Measurements from ENCODE around the gene PLA2G1B.

Gene PLA2G1B

GRCh38 chr12:120327593-120327992, at the start of gene PLA2G1B:
PLA2G1B (minus strand) TSS chr12:120327779; CDS start chr12:120327753, 26 bp downstream.
- DNase-seq: no peak

DNA sequence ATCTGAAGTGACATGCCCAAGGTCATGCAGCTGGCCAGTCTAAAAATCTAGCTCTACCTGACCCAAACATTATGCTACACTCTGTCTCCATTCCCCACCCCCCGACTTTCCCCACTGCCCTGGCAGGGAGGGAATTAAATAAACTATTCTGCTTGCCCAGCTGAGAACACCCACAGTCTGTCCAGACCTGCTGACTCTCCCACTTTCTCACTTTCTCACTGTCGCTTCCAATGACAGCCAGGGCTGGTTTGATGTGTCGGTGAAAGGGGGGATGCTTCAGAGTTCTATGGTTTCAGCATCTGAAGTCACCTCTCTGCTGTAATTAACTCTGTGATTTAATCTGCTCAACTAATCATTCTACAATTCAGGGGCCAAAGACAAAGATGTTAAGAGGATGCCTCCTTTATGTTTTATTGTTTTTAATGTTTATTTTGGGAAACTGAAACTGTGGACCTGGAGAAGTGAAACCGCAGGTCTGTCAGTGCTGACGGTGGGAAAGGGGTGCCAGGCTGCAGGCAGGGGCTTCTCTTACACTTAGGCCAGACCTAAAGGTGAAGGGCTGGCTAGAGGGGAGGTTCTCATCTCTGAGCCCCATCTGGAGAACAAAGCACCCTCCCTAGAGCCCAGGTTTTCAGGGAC, 49.5 kb upstream of the PLA2G1B start:
- no peak for DNase-seq

DNA sequence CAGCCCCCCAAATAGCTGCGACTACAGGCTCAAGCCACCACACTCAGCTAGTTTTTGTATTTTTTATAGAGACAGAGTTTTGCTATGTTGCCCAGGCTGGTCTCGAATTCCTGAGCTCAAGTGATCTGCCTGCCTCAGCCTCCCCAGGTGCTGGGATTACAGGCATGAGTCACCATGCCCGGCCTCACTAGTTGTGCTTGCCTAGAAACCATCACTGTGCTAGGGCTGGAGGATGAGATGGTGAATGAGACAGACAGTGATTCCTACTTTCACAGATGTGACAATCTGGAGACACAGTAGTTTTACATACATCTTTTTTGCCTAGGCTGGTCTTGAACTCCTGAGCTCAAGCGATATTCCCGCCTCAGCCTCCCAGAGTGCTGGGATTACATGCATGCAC, 48.8 kb upstream of the PLA2G1B start:
- DNase-seq: no peak

DNA sequence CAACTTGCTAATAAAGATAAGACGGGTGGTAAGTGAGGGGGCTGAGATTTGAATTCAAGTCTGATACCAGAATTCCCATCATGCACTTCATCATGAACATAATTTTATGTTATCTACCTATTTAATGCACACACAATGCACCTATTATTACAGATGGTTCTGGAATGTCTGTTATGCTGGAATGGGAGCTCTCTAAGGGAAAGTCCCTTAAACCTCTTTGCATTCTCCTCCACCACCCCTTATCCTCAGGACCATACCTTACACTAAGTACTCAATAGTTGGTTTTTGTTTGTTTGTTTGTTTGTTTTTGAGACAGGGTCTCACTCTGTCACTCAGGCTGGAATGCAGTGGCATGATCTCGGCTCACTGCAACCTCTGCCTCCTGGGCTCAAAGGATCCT, 48.4 kb upstream of the PLA2G1B start:
- DNase-seq: no peak

- no peak for DNase-seq
Measured at GRCh38 chr12:120373683-120374082, 46.1 kb upstream of the PLA2G1B start.

- no peak for DNase-seq
Measured at GRCh38 chr12:120370343-120371243, 43.0 kb upstream of the PLA2G1B start.

DNA sequence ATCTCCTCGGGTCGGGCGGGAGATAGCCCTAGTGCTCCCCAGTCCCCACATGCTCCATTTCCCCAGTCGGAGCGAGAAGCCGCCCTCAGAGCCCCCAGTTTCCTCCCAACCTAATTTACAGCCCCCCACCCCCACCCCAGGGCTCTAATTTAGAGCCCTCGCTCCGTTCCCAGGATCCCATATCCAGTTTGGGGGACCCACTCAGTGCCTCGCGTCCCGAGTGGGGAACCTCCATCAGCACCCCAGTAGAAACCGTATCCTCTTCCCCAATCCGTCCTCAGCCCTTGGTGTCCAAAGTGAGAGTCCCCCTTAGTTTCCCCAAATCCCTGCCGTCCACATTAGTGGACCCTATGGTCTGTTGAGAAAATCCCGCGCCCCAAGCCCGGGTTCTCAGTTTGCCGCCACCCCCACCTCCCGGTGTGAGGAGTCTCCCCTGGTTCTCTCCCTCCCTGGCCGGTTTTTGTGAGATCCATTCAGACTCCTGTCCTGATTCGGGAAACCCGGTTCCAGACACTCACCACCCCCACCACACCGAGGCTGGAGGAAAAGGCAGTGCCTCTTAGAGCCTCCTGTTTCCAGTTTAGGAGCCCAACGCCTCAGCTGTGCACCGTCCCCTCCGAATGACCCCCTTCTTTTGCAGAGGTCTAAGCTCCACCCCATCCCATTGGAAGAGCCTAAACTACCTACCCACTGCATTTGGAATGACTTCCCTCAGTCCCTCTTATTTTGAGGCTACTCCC, 42.2 kb upstream of the PLA2G1B start:
- DNase-seq: no peak

DNA sequence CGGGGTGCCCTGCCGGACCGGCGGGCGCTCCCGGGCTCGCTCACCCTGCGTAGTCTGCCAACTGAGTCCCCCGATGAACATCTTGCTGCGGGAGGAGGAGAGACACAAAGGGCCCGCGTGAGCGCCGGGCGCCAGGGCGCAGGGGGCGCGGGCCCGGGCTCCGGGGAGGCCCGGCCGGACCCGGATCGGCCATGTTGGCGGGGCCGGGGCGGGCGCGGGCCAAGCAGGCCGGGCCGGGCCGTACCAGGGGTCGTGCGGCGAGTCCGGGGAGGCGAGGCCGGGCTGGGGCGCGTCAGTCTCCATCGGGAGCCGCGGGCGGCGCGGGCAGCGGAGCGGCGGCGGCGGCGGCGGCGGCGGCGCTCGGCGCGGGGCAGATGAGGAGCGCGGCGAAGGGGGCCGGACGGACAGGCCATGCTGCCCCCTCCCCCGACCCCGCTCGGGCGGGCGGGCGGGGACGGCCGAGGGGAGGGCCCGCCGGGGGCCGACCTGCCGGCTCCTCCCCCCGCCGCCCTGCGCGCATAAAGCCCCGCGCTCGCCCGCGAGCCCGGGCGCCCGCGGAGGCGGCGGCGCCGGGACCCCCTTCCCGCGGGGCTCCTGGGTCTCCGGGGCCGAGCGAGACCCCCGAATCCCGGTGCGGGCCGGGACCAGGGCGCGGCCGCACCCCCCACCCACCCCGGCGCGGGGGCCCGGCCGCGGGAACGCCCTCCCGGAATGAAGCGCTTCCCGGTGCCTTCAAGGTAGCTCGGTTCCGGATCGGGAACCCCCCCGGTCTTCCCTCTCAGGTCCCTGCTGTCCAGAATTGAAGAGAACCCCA, 41.4 kb upstream of the PLA2G1B start, which contains the start of gene MSI1:
Gene MSI1, minus strand, starts transcription at position 376 of the 814 bp plus-strand sequence. Its CDS starts 73 bp downstream, at position 303.
- no peak for DNase-seq

DNA sequence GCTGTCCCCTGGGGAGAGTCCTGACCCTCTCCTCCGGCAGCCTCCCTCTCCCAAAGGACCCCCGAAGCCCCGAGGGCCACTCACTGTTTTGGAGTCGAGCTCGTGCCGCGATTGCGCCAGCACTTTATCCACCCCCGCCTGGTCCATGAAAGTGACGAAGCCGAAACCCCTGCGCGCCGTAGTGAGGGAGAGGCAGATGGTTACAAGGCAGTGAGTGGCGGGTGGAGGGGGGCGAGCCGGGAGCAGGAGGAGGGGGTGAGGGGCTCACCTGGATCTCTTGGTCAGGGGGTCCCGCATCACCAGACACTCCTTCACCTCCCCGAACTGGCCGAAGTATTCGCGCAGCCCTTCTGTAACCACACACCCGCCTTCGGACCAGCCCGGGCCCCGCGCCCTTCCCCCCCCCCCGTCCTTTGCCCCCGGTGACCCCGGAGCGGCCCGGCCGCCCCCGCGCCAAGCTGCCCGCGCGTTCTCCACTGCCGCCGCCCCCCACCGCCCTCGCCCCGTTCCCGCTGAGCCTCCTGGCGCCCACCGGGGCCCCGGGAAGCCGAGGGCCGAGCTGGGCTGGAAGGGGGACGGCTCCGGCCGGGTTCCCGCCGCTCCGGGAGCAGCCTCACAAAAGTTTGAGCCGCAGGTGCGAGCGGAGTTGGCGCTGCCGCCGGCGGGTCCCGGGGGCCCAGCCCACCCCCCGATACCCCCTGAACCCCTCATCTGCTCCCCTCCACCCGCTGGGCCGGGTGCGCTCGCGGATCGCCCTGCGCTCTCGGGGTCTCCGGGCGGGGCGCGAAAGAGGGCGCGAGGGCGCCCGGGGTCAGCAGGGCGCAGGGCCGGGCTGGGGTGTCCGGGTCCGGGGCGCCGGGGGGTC, 40.6 kb upstream of the PLA2G1B start:
- DNase-seq: no peak

- peak; percentile 40 for DNase-seq
Measured at GRCh38 chr12:120367233-120367923, 39.8 kb upstream of the PLA2G1B start.

DNA sequence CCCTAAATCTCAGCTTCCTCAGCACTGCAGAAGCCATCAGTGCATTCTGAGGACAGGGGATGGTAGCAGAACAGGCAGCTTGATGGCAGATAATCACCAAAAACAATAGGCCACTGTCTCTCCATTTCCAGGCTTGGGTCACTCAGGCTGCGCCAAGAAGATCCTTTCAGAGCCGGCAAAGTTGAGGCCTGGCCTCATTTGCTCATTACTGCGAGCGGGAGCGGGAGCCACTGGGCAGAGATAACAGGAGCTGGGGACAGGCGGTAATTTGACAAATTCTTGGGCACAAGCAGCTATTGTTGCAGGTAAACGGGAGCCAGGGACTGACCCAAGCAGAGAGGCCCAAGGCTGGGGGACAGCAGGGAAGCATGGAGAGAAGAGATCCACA, 39.3 kb upstream of the PLA2G1B start:
- no peak for DNase-seq

DNA sequence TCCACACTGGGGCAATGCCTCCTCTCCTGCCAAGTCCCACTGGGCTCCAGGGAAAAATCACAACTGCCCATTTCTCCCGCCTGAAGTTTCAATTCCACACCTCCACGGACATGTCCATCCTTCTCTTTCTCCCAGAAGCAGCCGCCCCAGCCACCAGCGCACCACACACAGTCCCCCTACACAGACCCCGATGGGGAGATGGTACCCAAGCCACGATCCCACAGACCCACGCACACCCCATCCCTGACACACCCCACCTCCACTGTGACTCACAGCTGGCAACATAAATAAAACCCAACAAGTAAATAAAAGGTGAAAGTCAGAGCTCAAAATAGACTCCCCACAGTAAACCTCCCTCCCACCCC, 38.7 kb upstream of the PLA2G1B start:
- no peak for DNase-seq

DNA sequence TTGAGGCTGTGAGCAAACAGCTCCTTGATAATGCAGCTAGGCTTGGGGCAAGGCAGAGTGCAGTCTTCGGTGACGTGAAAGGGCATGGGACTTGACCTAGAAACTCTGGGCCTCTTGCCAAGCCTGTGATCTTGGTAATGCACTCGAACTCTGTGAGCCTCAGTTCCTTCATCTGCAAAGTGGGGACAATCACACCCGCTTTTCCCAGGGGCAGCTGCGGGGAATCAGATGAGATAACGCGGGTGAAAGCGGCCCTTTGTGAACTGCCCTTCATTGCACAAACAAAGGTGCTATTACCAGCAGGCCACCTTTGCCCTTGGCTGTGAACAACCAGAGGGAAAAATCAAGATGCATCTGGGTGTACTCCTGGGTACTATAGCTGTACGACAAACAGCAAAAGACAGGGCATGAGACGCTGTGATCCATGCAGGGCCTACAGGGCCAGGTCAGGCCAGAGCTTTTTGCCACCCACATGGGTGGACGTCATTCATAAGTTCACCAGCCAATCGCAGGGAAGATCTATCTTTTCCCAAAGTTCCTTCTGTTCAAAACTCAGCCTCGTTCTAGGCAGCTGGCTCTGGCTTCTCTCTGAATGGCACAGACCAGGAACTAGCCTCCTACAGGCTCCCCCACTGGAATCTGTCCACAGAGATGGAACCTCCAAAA, 38.2 kb upstream of the PLA2G1B start:
- peak; percentile 31 for DNase-seq

DNA sequence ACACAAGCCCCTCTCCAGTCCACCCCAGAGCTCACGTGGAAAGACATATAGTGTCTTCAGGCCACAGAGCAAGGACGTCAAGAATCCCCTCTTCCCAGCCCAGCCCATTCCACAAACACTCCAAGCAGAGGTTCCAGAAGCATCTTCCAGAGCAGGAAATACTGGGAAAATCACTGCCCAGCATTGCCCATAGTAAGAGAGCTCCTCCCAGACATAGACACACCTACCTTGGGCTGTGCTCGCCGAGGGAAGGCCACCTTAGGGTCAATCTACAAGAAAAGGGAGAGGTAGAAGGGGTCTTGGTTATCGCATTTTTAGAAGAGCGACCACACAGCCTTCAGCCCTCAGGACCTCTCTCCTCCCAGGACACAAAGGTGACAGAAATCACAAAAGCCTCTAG, 36.9 kb upstream of the PLA2G1B start:
- no peak for DNase-seq

DNA sequence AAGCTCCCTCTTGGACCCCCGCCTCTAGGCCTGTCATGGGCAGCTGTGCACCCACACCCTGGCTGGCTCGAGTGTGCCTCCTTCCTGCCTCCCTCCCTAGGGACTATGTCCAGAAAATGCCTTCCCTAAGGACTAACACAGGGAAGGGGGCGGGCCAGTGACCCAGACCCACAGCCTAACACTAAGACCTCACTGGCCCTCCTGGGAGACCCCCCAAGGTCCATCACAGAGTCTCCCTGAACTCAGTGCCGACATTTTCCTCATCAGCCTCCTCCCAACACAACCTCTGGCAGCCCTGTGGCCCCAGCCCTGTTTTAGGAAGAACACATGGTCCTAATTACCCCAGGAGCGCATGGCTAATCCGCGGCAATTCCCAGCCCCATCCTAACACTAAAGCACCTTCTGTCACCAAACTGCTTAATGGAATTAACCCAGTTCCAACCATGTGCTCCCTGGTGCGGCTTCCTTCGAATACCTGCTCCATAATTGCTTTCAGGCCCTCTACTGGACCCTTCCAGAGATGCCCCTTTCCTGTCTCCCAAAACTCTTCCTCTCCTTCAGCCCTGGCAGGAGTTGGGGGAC, 35.8 kb upstream of the PLA2G1B start:
- no peak for DNase-seq

GRCh38 chr12:120362516-120363273, 35.1 kb upstream of the PLA2G1B start:
- DNase-seq: no peak

DNA sequence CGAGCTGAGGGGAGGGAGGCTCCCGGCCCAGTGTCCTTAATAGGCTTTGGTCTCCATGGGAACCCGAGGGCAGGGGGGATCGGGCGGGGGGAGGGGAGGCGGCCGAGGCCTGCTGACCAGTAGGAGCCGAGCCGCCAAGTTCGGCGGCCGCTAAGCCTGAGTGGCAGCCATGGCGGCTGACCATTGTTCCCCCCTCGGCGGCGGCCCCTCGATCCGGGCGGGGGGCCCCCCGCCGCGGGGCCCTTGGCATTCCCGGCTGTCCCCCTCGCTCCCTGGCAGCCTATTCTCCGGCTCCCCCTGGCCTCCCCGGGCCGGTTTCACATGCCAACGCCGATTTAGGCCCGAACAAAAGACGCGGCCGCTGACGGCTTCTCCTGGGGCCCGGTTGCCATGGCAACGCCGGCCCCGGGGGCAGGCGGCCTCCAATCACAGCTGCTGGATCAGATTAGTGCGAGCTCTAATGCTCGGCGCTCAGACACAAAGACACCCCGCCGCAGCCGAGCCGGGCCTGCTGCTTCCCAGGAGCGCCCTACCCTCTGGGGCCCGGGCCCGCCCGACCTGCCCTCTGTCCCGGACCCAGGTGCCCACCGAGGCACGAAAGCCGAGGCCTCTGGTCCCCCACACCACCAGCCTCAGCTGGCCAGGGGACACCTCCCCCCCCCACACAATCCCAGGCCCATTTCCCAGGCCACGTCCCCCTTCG, 34.1 kb upstream of the PLA2G1B start:
- peak; percentile 72 for DNase-seq

DNA sequence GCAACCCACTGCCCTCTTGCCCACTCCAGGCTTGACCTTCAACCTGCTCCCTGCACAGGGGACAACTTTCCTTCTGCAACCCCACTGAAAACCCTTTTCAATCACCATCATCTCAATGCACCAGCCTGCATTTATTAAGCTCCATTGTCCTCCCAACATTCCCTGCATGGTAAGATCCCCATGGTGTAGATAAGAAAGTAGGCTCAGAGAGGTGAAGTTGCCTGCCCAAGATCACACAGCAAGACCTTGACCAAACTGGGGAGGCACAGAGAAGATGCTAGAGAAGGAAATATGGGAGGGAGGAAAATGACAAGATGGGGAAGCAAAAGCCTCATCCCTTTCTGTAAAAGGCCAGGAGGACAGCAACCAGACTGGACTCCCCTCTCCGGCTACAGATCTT, 31.5 kb upstream of the PLA2G1B start:
- no peak for DNase-seq

All from hematopoietic multipotent progenitor cell treated with erythropoietin and hydrocortisone succinate and interleukin-3 and kit ligand, for 6 days (in vitro differentiated cells).